H1 (cell line): Measurements from ENCODE around the gene PPP1R12B. TPM values are rescaled to one million over a fixed set of nuclear protein-coding genes. Genes with fewer than 3 reads are reported as not detected.

Experiments
- CTCF ChIA-PET: fragments of 300-600 bp; sonication (Branson Sonifier 250); formaldehyde crosslinking; loops from one replicate; lab custom pipeline; 2021; ENCODE audit not compliant: partially characterized antibody; lab: Charles Lee
- POLR2A ChIA-PET: fragments of 300-600 bp; sonication (Branson Sonifier 250); formaldehyde crosslinking; loops from one replicate; lab custom pipeline; 2021; ENCODE audit warnings: inconsistent platforms; ENCODE audit not compliant: partially characterized antibody; lab: Charles Lee
- DNase-seq, 2 experiments: peaks; one replicate each; pipeline versions ENCODE4 v3.0.0 to v3.0.0-alpha.2; 2010 to 2022; ENCODE audit warnings: low spot score in 2 of 2, low read depth in 1 of 2, mixed read lengths in 1 of 2
- FAIRE-seq: peaks from 2 replicates; lab custom pipeline; 2011; peaks lifted over from hg19 to GRCh38; lab: Jason Lieb, UNC
- H2AFZ ChIP-seq: 2 replicates; pipeline ENCODE4 v1.8.1; 2012; ENCODE audit warnings: low read length, inconsistent platforms
- H2AK5ac ChIP-seq: 2 replicates; pipeline ENCODE4 v1.6.1; 2013; ENCODE audit warnings: low read depth, low read length
- H2BK120ac ChIP-seq: replicated peaks from 2 replicates; pipeline ENCODE3; 2013; ENCODE audit warnings: low read depth, low read length, inconsistent platforms
- H2BK12ac ChIP-seq: 2 replicates; pipeline ENCODE4 v1.6.1; 2013; ENCODE audit warnings: low read depth, low read length
- H2BK15ac ChIP-seq: 2 replicates; pipeline ENCODE4 v1.6.1; 2013; ENCODE audit warnings: low read length
- H2BK20ac ChIP-seq: 2 replicates; pipeline ENCODE4 v1.6.1; 2013; ENCODE audit warnings: low read length
- H2BK5ac ChIP-seq: 2 replicates; pipeline ENCODE4 v1.6.1; 2013; ENCODE audit warnings: low read depth, low read length
- H3K14ac ChIP-seq: 2 replicates; pipeline ENCODE4 v1.6.1; 2013; ENCODE audit warnings: inconsistent platforms; ENCODE audit not compliant: insufficient read length
- H3K18ac ChIP-seq: 2 replicates; pipeline ENCODE4 v1.6.1; 2013; ENCODE audit warnings: low read length; ENCODE audit errors: extremely low read depth
- H3K23ac ChIP-seq: 2 replicates; pipeline ENCODE4 v1.6.1; 2013; ENCODE audit warnings: inconsistent platforms; ENCODE audit not compliant: insufficient read length
- H3K23me2 ChIP-seq: 2 replicates; pipeline ENCODE4 v1.6.1; 2013; ENCODE audit warnings: low read depth, low read length
- H3K27ac ChIP-seq: 2 replicates; pipeline ENCODE4 v1.6.1; 2011; ENCODE audit warnings: low read depth, low read length, inconsistent platforms
- H3K27me3 ChIP-seq, 4 experiments: replicated peaks in 1 of 4; 1 replicate in 1 of 4; 2 replicates in 3 of 4; pipeline versions ENCODE4 v1.6.1 to v1.8.1; 2011 to 2013; ENCODE audit warnings: low read length in 3 of 4, mild to moderate bottlenecking in 3 of 4, inconsistent platforms in 2 of 4, mixed read lengths in 2 of 4, moderate library complexity in 1 of 4; ENCODE audit not compliant: control insufficient read depth in 3 of 4, insufficient read depth in 3 of 4; ENCODE audit errors: extremely low read depth in 1 of 4
- H3K36me3 ChIP-seq, 4 experiments: 2 replicates each; pipeline versions ENCODE4 v1.6.1 to v1.8.1; 2011 to 2013; ENCODE audit warnings: mild to moderate bottlenecking in 4 of 4, low read length in 3 of 4, moderate library complexity in 2 of 4, control low read depth in 1 of 4, inconsistent platforms in 1 of 4; ENCODE audit not compliant: insufficient read depth in 4 of 4, control insufficient read depth in 2 of 4
- H3K4ac ChIP-seq: replicated peaks from 2 replicates; pipeline ENCODE3; 2013; ENCODE audit warnings: low read length, low read depth, mixed read lengths, inconsistent platforms; ENCODE audit not compliant: insufficient read length
- H3K4me1 ChIP-seq, 4 experiments: replicated peaks in 1 of 4; 1 replicate in 1 of 4; 2 replicates in 3 of 4; pipeline versions ENCODE4 v1.6.1 to v1.8.1; 2011 to 2013; ENCODE audit warnings: low read length in 3 of 4, inconsistent platforms in 2 of 4, mixed read lengths in 1 of 4; ENCODE audit not compliant: insufficient read depth in 4 of 4, control insufficient read depth in 3 of 4
- H3K4me2 ChIP-seq, 2 experiments: 2 replicates each; pipeline versions ENCODE4 v1.6.1 to v1.8.1; 2011 to 2013; ENCODE audit warnings: low read depth in 2 of 2, low read length in 2 of 2, control low read depth in 1 of 2, inconsistent platforms in 1 of 2, mild to moderate bottlenecking in 1 of 2; ENCODE audit not compliant: insufficient read depth in 1 of 2
- H3K4me3 ChIP-seq, 4 experiments: fragments of 200-600, 300-600 bp in 1 of 4; sonication (generic), shearing (Covaris generic), sonication (Bioruptor Twin) in 1 of 4; 2 replicates each; pipeline versions ENCODE4 v1.5.1 to v1.8.1; 2011 to 2016; ENCODE audit warnings: low read length in 4 of 4, low read depth in 3 of 4, control low read depth in 2 of 4, inconsistent platforms in 2 of 4, mild to moderate bottlenecking in 2 of 4, mixed read lengths in 1 of 4, moderate library complexity in 1 of 4; ENCODE audit not compliant: insufficient read depth in 2 of 4; ENCODE audit errors: extremely low read depth in 1 of 4
- H3K56ac ChIP-seq: replicated peaks from 2 replicates; pipeline ENCODE3; 2013; ENCODE audit warnings: low read depth, mild to moderate bottlenecking, mixed read lengths, low read length, inconsistent platforms; ENCODE audit not compliant: insufficient read length
- H3K79me1 ChIP-seq: 2 replicates; pipeline ENCODE4 v1.6.1; 2013; ENCODE audit warnings: low read depth, low read length, control low read depth
- H3K79me2 ChIP-seq, 2 experiments: 2 replicates each; pipeline versions ENCODE4 v1.6.1 to v1.8.1; 2012 to 2013; ENCODE audit warnings: low read length in 2 of 2, mild to moderate bottlenecking in 2 of 2, inconsistent platforms in 1 of 2; ENCODE audit not compliant: insufficient read depth in 2 of 2, control insufficient read depth in 1 of 2
- H3K9ac ChIP-seq, 4 experiments: replicated peaks in 1 of 4; 1 replicate in 1 of 4; 2 replicates in 3 of 4; pipeline versions ENCODE4 v1.6.1 to v1.8.1; 2011 to 2013; ENCODE audit warnings: low read depth in 3 of 4, low read length in 3 of 4, control low read depth in 2 of 4, mild to moderate bottlenecking in 2 of 4, moderate library complexity in 2 of 4, inconsistent platforms in 1 of 4; ENCODE audit errors: extremely low read depth in 1 of 4
- H3K9me3 ChIP-seq, 2 experiments: 2 replicates each; pipeline versions ENCODE4 v1.6.1 to v1.8.1; 2012 to 2013; ENCODE audit warnings: mild to moderate bottlenecking in 2 of 2, moderate library complexity in 2 of 2, control low read depth in 1 of 2, inconsistent platforms in 1 of 2, low read depth in 1 of 2, low read length in 1 of 2, mixed read lengths in 1 of 2; ENCODE audit not compliant: insufficient read depth in 2 of 2
- H4K20me1 ChIP-seq, 2 experiments: replicated peaks in 1 of 2; 2 replicates each; pipeline versions ENCODE3 to v1.8.1; 2011 to 2013; ENCODE audit warnings: inconsistent platforms in 2 of 2, low read length in 2 of 2, mild to moderate bottlenecking in 1 of 2; ENCODE audit not compliant: insufficient read depth in 2 of 2, control insufficient read depth in 1 of 2
- H4K5ac ChIP-seq: 2 replicates; pipeline ENCODE4 v1.6.1; 2013; ENCODE audit warnings: low read length, low read depth, mixed read lengths, inconsistent platforms; ENCODE audit not compliant: insufficient read length
- H4K8ac ChIP-seq: 2 replicates; pipeline ENCODE4 v1.8.0; 2013; ENCODE audit warnings: mild to moderate bottlenecking, moderate library complexity, low read length, inconsistent platforms; ENCODE audit not compliant: insufficient read depth; ENCODE audit errors: extremely low read depth
- H4K91ac ChIP-seq: replicated peaks from 2 replicates; pipeline ENCODE3; 2013; ENCODE audit warnings: low read length, mixed read lengths, inconsistent platforms; ENCODE audit not compliant: insufficient read length
- CBX5 ChIP-seq: fragments of 300-800, 300-1000 bp; sonication (generic); IDR thresholded peaks from 2 replicates; pipeline ENCODE4 v1.7.1; 2016; ENCODE audit warnings: antibody characterized with exemption, low read length, low read depth
- CBX8 ChIP-seq: fragments of 300-800, 300-1000 bp; sonication (generic); IDR thresholded peaks from 2 replicates; pipeline ENCODE4 v1.7.1; 2016; ENCODE audit warnings: low read depth, low read length, borderline replicate concordance
- CEBPB ChIP-seq: IDR thresholded peaks from 2 replicates; pipeline ENCODE4 v1.6.1; 2012; ENCODE audit warnings: low read depth, low read length
- CHD1 ChIP-seq: IDR thresholded peaks from 2 replicates; pipeline ENCODE4 v1.6.1; 2012; ENCODE audit warnings: low read depth, low read length, improper control_type of control experiment
- CTBP2 ChIP-seq: IDR thresholded peaks from 2 replicates; pipeline ENCODE4 v1.7.0; 2011; ENCODE audit warnings: borderline replicate concordance, mild to moderate bottlenecking, moderate library complexity, mixed read lengths, low read length; ENCODE audit not compliant: insufficient read depth, insufficient read length
- GABPA ChIP-seq: IDR thresholded peaks from 2 replicates; pipeline ENCODE4 v1.6.1; 2011; ENCODE audit warnings: mild to moderate bottlenecking, low read length, moderate library complexity, borderline replicate concordance; ENCODE audit not compliant: insufficient read depth
- HDAC6 ChIP-seq: IDR thresholded peaks from one replicate; pipeline ENCODE4 v1.7.1; 2012; ENCODE audit warnings: low read depth, mild to moderate bottlenecking, inconsistent platforms, low read length, moderate library complexity
- MAFK ChIP-seq: IDR thresholded peaks from 2 replicates; pipeline ENCODE4 v1.6.1; 2012; ENCODE audit warnings: low read depth, mild to moderate bottlenecking, improper control_type of control experiment, low read length
- NANOG ChIP-seq: IDR thresholded peaks from 2 replicates; pipeline ENCODE4 v1.6.1; 2011; ENCODE audit warnings: low read length, low read depth, mild to moderate bottlenecking, inconsistent platforms; ENCODE audit not compliant: insufficient read depth, poor library complexity, severe bottlenecking
- PHF8 ChIP-seq: fragments of 200-600 bp; sonication (generic); conservative IDR thresholded peaks from 2 replicates; pipeline ENCODE4 v1.7.1; 2012; ENCODE audit warnings: low read depth, mild to moderate bottlenecking, inconsistent platforms, low read length, moderate library complexity
- SIX5 ChIP-seq: IDR thresholded peaks from 2 replicates; pipeline ENCODE4 v1.6.1; 2011; ENCODE audit warnings: mild to moderate bottlenecking, low read depth, low read length
- SP2 ChIP-seq: IDR thresholded peaks from 2 replicates; pipeline ENCODE4 v1.6.1; 2012; ENCODE audit warnings: mild to moderate bottlenecking, low read length, inconsistent platforms
- TCF12 ChIP-seq: IDR thresholded peaks from 2 replicates; pipeline ENCODE4 v1.6.1; 2011; ENCODE audit warnings: low read depth, mild to moderate bottlenecking, low read length
- USF2 ChIP-seq: IDR thresholded peaks from 2 replicates; pipeline ENCODE4 v1.6.1; 2011; ENCODE audit warnings: low read length, improper control_type of control experiment
- polyA plus RNA-seq, 7 experiments: library from polyadenylated mRNA; depleted of rRNA in 3 of 7; stranded (reverse) in 5 of 7; unstranded in 2 of 7; fragments of >200 nt in 5 of 7; fragments of 200-250 nt in 2 of 7; gene quantifications; 1 replicate in 5 of 7; 2 replicates in 1 of 7; 4 replicates in 1 of 7; pipeline versions ENCODE4 v1.2.1 to v1.2.3, GENCODE V29; 2011 to 2013; ENCODE audit warnings: missing spikeins in 2 of 7, mixed read lengths in 2 of 7
- total RNA-seq: library from RNA; stranded (reverse); fragmentation: NEBNext Ultra II Directional; extraction: Animal tissue kit (Norgen Biotek cat#: 25700); gene quantifications from 2 replicates; pipeline ENCODE4 v1.2.1, GENCODE V29; 2021

The PPP1R12B gene
- total and polyA plus RNA-seq, 2 of the 8 experiments (the other 6 are each of a cell fraction or from before 2014, with no cell fraction given): 7.9 to 18.7 TPM

GRCh38 chr1:202310071-202310725, 38.3 kb upstream of the PPP1R12B start:
- no peak overlapping the region for H2AFZ ChIP-seq
- no peak overlapping the region for H3K4me3 ChIP-seq
- H2BK120ac ChIP-seq: no peak overlapping the region
- H2BK5ac ChIP-seq: no peak overlapping the region
- no peak overlapping the region for H3K56ac ChIP-seq
- no peaks in the 10 kb centered on the region for H4K20me1 ChIP-seq
- no peak overlapping the region for H4K5ac ChIP-seq
- no peak overlapping the region for H3K4me2 ChIP-seq
- H3K23me2 ChIP-seq: no peaks in the 10 kb centered on the region
- H2BK20ac ChIP-seq: no peak overlapping the region
- no peak overlapping the region for H4K8ac ChIP-seq
- DNase-seq (no peak), FAIRE-seq (no peak)
- POLR2A ChIA-PET: no interaction called here
- no peaks in the 10 kb centered on the region for H3K36me3 ChIP-seq
- H2BK15ac ChIP-seq: no peak overlapping the region
- no peak overlapping the region for H2BK12ac ChIP-seq
- H2AK5ac ChIP-seq: no peak overlapping the region
- H3K4me1 ChIP-seq: peaks cover 0 to 4% (median 0%) of the 10 kb centered on the region in 4 experiments; a peak in 2 of 7 replicates
- H3K9me3 ChIP-seq: no peaks in the 10 kb centered on the region
- no peak overlapping the region for H3K4ac ChIP-seq
- H3K79me2 ChIP-seq: no peaks in the 10 kb centered on the region
- no peaks in the 10 kb centered on the region for H3K27me3 ChIP-seq
- H3K9ac ChIP-seq: no peak overlapping the region
- H3K23ac ChIP-seq: no peak overlapping the region
- no peak overlapping the region for H3K27ac ChIP-seq
- CTCF ChIA-PET: interaction anchor here (1.9 to 9.3 kb wide), 5 partner anchors 6 to 116 kb away, joined by 7 to 67 read pairs (median 17); partner anchors contain the start of gene LGR6
- no peak overlapping the region for H3K14ac ChIP-seq
- no peak overlapping the region for H4K91ac ChIP-seq
- no peaks in the 10 kb centered on the region for H3K79me1 ChIP-seq
- H3K18ac ChIP-seq: no peak overlapping the region
- TF ChIP-seq GABPA: no peak
- TF ChIP-seq CBX8: no peak
- TF ChIP-seq MAFK: no peak
- no peak for TF ChIP-seq HDAC6
- no peak for TF ChIP-seq TCF12
- no peak for TF ChIP-seq CEBPB
- TF ChIP-seq SIX5: no peak
- no peak for TF ChIP-seq USF2
- no peak for TF ChIP-seq PHF8
- TF ChIP-seq CTBP2: no peak
- no peak for TF ChIP-seq NANOG
- no peak for TF ChIP-seq CHD1
- TF ChIP-seq CBX5: no peak
- TF ChIP-seq SP2: no peak
